GM21528 (cell line): ENCODE results near the gene GPNMB.

Experiments
- ATAC-seq: cut with Tn5 transposase; IDR thresholded peaks from one replicate; pipeline ENCODE4 v1.9.1; 2021; ENCODE audit warnings: mild to moderate bottlenecking, moderate library complexity; ENCODE audit not compliant: unreplicated experiment, low FRiP score

The GPNMB gene

DNA sequence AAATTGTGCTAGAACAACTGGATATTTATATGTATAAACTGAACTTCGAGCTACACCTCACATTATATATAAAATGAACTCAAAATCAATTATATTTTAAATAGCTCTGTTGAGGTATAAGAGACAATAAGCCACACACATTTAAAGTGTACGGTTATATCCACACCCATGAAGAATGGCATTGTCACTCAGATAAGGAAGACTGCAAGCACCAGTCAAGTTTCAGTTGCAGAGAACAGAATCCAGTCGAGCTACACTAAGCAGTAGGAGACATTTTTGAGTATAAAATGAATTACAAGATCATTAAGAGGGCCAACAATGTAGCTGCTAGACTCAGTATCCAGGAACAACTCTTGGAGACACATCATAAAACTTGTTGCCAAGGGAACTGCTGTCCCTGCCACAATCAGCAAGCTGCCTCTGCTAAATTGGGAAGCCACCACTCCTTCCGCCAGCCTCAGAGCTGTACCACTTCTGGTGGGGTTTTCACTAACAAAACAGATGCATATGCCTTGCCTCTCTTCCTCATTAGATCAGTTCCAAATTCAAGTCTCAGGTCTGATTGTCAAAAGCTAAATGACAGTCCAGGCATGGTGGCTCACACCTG, 19.6 kb upstream of the GPNMB start:
- no peak for ATAC-seq

DNA sequence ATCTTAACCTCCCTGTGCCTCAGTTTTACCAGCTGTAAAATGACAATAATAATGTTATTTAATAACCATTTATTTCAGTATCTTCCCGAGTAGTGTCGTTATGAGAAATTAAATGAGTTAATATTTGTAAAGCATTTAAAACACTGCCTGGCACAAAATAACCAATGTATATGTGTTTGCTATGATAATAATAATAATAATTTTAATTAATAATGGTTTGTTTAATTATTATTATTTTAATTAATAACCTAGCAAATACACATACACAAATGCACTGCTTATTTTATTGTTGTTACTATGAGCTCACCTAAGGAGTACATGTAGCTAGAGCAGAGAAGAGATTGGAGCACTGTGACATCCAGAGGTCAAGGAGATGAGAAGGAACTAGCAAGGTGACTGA, 18.2 kb upstream of the GPNMB start:
- no peak for ATAC-seq

DNA sequence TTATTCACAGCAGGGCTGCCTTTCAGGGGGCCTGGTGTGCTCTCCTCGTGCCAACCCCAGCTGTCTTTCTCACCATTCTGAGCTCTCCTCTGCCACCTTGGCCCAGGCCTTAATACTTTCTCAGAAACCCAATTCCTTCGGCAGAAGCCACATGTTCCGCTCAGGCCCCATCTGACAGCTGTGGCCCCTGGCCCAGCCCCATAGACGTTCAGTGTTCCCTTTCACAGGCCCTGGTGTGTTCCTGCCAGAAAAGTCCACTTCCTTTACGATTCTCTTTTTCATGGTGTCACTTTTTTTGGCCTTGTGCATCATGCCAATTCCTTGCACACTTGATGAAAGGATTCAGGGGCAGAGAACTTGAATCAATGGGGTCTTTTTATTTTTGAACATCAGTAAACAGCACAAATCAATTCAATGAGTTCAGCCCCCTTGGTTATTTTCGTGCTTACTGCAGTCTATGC, 15.9 kb upstream of the GPNMB start:
- no peak for ATAC-seq

DNA sequence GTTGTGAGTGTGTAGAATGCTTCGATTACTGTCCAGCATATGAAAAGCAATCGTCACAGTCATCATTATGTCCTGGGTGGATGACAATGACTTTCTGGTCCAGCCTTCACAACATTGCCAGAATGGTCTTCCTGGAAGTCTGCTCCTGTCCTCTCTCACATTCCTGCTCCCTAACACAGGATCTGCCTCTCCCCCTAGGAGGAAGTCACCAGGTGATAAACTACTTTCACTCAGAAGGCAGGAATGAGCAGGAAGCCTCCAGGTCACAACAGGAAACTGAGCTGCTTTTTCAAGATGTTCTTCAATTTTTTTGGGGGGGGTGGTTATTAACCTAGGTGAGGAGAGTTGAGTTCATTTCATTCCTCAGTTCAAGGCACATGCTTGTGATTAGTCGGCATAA, 13.6 kb upstream of the GPNMB start:
- no peak for ATAC-seq

DNA sequence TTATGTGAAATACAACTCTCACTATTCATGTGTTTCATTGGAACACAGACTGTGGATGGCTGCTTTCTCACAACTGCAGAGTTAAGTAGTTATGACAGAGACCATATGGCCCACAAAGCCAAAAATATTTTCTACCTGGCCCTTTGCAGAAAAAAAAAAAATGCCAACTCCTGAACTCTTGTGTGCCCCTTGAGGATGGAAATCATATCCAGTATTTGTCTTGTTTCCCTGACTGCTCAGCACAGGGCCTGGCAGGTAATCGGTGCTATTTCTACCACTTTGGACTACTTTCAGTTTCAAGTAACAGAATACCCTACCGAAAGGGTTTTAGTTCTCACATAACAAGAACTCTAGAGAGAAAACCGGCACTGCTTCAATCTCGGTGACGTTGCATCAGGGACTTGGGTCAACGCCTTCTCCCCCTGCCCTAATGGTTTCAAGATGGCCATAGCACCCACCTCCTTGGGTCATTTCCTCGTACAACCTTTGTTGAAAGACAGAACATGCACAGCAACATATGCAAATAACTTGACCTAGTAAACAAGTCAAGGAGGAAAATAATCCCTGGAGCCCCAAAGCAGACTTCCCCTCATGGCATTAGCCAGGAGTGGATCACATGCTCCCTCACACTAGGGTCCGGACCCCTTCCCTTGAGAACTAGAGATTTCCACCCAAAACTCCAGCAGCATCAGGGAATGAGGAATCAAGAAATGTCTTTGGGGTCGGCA, 11.8 kb upstream of the GPNMB start:
- ATAC-seq, result peak; percentile 88

DNA sequence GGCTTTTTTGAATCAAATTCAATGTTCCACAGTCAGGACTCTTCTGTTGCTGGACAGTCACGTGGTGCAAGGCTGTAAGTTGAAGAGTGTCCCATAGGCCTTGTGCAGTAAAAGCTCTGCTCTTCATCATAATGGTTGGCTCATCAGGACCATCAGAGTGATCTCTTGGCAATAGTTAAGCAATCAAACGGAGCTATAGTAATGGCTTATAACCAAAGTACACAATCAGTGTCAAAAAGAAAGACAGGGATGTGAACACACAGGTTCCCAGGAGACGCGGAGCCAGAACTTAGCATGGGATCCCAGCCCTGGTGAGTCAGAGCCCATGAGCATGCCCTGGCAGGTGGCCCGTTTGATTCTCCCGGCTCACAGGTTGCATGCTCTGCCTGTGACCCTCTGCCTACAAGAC, 10.8 kb upstream of the GPNMB start:
- ATAC-seq, result no peak

DNA sequence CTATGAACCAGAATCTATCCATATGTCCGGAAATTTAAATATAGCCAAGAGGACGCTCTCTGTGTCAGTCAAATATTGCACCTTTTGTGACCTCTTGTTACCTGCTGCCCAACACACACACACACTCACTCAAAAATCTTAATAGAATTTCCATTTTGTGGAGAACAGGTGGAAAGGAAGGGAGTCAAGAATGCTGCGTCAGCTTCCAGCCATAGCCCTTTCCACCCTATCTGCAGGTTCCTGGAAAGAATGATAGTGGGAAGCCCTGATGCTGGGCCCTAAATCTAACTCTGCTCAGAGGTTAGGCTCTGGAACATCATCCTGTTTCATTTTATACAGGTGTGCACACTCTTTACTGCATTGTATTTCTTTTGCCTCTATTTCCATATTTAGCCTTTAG, 9.6 kb upstream of the GPNMB start:
- ATAC-seq, result no peak

DNA sequence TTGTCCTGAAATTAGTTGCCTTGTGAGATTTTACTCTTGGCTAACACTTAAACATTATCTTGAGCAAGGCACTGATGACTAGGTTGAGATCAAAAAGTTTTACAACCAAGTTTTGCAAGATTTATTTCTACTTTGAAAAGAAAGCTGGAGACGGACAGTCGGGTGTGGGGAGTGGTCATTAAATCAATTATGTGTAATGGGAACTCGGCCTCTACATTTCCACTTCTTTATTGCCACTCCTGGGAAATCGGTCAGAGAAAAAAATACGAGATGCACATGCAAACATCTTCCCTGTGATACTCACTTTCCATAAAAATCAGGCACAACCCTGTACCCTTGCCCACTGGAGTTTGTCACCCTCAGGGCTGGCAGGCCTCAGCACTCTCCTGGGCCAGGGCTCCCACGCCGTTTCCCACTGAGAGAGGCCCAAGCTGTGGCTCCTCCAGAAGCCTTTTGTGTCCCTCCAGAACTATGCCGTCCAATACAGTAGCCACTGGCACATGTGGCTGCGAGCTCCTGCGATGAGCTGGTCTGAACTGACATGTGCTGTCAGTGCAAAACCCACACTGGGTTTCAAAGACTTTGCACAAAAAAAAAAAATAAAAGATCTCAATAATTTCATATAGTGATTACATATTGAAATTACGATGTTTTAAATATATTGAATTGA, 7.5 kb upstream of the GPNMB start:
- no peak for ATAC-seq

DNA sequence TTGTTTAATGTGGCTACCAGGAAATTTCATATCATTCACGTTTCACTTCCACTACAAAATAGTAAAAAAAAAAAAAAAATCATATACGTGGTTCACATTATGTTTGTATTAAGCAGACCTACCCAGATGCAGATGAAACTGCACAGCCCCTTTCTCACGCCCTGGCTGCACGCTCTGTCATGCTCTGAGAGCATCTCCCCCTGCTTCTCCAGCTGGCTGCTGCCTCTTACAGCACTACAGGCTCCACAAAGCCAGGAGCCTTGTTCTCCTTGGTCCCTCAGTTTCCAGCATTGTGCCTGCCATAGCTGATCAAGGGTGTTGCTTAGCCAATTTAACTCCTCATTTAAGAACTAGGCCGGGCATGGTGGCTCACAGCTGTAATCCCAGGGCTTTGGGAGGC, 6.9 kb upstream of the GPNMB start:
- no peak for ATAC-seq

DNA sequence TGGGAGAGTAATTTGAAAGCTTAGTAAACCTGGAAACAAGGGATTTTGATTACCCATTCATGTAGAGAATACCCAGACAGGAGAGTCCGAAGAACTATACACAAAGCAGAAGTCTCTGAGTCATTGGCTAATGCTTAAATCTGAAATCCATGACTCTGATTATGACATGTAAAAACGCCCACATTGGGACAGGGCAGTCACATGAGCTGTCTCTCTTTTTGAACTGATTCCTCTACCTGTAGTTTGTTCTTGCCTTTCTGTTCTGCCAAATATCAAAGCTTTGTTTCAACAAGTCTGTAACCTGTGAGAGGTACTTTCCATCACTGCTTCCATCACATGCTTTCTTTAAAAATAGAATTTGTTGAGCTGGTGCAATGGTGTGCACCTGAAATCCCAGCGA, 4.3 kb upstream of the GPNMB start:
- ATAC-seq, result no peak

DNA sequence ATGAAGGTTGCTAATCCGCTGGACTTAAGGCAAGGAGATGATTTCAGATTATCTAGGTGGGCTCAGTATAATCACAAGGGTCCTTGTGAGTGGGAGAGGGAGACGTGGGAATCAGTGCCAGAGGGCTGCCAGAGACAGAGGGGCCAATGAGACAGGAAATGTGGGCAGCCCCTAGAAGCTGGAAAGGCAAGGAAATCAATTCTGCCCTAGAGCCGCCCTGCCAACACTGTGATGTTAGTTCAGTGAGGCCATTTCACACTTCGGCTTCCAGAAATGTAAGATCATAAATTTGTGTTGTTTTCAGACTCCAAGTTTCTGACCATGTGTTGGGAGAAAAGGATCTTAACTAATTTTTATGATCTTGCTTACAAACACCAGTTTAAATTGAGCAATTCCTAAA, 3.6 kb upstream of the GPNMB start:
- no peak for ATAC-seq

DNA sequence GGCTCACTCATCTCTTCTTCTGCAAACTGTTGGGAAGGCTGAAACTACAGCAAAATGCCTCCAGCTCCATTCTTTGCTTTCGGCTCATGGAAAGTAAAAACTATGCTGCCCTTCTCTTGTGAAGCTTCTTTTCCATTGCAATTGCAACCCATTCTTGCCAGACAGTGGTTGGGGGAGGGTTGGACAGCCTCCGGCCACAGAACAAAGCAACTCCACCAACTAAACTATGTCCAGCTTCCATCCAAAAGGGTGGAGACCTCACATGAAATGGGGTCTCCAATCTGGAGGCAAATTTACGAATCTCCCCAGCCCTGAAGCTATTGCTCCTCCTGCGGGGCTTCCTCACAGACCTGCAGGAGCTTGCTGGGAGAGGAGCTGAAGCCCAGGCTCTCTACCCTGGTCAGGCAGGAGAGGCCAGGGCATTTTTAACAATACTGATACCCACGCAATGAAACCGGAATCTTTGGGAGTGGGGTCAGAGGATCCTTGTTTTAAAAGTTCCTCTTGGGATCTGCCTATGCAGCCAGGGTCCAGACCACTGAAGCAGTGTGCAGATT, 549 bp downstream of the GPNMB start:
- no peak for ATAC-seq

DNA sequence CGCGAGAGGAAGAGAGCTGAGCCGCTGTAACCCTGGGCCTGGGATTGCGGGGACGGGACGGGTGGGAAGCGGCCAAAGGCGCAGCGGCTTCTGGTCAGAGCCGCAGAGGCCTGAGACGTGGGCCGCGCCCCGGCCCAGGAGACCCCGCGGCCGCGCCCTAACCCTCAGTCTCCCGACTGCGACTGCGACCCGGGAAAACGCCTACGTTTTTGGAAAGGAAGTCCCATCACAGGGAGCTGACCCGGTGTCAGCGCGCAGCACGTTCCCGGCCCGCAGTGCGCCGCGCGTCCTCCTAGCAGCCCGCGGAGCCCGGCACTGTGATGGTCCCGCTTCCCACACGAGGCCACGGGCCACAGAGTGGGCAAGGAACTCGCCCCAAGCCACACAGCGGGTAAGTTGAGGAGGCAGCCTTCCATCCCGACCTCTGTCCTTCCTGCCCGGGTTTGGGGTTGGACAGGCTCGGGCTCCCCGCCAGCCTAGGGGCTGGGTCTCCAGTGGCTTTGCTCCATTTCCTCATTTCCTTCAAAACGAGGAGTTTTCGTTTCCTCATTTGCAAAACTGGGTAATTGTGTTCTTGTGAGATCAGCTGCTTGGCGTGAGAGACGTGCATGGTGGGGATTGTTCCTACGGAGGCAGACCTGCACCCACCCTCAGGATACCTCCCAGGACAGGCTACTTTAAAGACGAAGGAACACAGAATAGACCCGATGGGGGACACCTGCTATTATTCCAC, 1.2 kb downstream of the GPNMB start:
- no peak for ATAC-seq

DNA sequence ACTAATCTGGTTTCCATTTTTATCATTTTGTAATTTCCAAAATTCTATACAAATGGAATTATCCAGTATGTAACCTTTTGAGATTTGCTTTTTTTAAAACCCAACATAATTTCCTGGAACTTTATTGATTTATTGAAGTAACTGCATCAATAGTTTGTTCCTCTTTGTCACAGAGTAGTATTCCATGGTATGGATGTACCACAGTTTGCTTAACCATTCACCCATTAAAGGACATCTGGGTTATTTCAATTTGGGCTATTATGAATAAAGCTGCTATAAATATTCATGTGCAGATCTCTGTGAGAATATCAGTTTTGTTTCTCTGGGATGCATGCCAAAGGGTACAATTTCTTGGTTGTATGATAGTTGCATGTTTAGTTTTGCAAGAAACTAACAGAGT, 2.9 kb downstream of the GPNMB start:
- no peak for ATAC-seq

DNA sequence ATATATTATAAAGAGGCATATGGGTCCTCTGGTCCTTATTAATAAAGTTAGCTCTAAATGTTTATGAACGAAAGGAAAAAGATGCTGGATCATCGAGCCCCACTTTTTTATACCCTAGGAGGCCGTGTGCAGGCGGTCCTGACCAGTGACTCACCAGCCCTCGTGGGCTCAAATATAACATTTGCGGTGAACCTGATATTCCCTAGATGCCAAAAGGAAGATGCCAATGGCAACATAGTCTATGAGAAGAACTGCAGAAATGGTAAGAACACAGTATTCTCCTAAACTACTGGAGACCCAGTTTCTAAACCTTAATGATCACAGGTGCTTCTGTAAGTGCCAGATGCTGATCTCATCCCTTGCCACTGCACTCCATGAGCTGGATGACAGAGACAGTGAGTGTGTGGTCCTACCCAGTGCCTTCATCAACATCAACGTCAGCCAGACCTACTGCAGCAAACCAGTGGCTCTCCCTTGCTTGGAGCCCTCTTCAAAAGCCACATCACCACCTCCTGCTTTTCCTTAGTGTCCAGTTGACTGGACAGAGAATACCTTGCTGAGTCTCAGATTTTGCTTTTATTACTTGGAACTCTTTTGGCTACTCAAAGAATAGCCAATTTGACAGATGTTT, 7.6 kb downstream of the GPNMB start:
- no peak for ATAC-seq

DNA sequence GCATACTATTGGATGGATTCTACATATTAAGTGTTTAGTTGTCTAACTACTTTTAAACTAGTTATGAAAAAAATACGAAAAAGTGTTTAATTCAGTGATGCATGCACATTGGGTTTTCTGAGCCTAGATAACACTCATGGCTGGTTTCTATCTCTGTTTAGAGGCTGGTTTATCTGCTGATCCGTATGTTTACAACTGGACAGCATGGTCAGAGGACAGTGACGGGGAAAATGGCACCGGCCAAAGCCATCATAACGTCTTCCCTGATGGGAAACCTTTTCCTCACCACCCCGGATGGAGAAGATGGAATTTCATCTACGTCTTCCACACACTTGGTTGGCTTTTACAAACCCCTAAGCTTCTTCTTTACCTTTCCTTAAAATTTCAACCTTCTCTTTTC, 10.2 kb downstream of the GPNMB start:
- ATAC-seq, result no peak

DNA sequence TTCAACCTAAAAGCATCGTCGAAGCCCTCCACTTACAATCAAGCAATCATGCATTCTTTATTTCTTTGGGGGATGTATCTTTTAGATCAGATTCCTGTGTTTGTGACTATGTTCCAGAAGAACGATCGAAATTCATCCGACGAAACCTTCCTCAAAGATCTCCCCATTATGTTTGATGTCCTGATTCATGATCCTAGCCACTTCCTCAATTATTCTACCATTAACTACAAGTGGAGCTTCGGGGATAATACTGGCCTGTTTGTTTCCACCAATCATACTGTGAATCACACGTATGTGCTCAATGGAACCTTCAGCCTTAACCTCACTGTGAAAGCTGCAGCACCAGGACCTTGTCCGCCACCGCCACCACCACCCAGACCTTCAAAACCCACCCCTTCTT, 13.8 kb downstream of the GPNMB start:
- no peak for ATAC-seq

DNA sequence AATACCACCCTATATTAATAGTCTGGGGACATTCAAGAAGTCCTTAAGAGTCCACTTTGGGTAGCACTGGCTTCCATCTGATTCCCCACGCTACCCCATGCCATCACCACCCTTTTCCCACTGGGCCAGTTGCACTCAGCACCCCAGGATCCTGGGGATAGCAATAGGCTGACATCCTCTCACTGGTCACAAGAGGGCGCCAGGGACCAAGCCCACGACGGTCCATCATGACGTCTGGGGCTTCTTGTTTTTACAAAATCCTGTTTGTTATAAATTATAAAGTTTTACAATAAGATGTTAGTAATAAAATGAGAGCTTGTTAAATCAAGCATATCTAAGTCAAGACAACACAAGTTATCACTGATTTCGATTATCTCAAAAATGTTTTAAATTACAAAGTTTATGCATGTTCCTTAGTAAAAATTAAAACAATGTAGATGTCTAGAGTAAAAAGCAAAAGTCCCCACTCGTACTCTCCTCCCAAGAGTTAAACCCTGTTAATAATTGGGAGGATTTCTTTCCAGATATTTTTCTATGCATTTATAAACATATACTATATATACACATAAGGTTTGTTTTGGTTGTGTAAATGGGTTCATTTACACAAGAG, 15.4 kb downstream of the GPNMB start:
- ATAC-seq, result peak; percentile 73

DNA sequence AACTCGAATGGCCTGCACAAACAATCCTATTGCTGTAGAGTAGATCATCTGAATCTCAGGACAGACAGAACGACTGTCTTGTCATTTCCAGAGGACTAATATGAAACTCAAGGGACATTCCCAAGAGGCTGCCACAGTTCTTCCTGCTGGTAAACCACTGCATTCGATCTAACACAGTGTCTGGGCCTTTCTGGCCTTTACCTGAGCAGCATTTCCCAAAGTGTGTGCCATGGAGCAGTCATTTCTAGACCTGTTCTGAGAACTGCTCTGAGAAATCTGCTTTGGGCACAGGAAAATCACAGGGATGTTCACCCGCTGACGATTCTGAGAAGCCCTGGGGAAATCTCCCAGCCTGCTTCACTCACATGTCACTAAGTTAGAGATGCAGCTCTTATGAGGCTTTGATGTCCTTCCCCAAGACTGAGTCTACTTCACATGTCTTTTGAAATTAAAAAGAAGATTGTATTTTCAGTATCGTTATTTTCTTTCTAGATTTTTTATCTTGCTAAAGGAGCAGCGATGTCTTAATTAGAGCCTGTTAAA, 18.4 kb downstream of the GPNMB start:
- no peak for ATAC-seq

DNA sequence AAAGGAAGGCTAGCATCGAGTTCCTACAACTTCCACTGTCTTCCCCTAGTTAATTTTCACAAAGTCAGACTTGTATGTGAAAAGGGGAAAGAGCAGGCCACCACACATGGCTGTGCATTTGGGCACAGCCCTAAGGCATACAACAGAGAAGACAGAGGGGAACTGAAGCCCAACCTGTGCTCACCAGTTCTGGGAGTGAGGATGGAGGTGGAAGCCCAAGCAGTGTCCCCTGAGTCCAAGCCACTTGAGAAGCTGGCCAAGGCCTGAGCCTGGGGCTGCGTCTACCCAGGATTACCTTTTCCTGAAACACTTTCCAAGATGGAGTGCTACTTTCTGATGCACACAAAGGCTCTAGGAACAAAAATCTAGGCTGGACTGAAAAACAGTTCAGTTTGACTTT, 20.3 kb downstream of the GPNMB start:
- ATAC-seq, result no peak
